Measurements from ENCODE around the gene TENM3. TPM values are rescaled to one million over a fixed set of nuclear protein-coding genes. Genes with fewer than 3 reads are reported as not detected.

Gene TENM3
- total and polyA plus RNA-seq, 2 donors (not counting 3 experiments of a cell fraction or from before 2014, with no cell fraction given): 3.2 to 6.2 TPM

- dilution Hi-C loops (cut with MboI; ENCODE audit: extremely low pct_ligation_motif_present, low sequenced_read_pairs) (no loop called here), intact Hi-C loops (cut with micrococcal nuclease) (no loop called here)
- H3K4me1 ChIP-seq (ENCODE audit: control insufficient read depth, extremely low read depth, insufficient read depth, low read length): no peaks in the 10 kb centered on the region
- FAIRE-seq (no peak), DNase-seq (ENCODE audit: low read depth, low spot score) (no peak)
- H3K9ac ChIP-seq (replicated peaks; ENCODE audit: extremely low read depth, insufficient read depth, low read length): no peak overlapping the region
- ChIA-PET POLR2A (no interaction called here), CTCF (no interaction called here)
- no peaks in the 10 kb centered on the region for H3K36me3 ChIP-seq (ENCODE audit: control insufficient read depth in 2 of 2, extremely low read depth in 1 of 2, insufficient read depth in 2 of 2, low read length in 2 of 2)
- no peak overlapping the region for H2AFZ ChIP-seq (ENCODE audit: low read depth, low read length)
- no peak overlapping the region for H3K27ac ChIP-seq (ENCODE audit: insufficient read depth, low read depth, low read length)
- no peaks in the 10 kb centered on the region for H3K79me2 ChIP-seq (ENCODE audit: control insufficient read depth, insufficient read depth, low read length)
- no peak overlapping the region for H3K4me3 ChIP-seq (replicated peaks in 1 of 3; ENCODE audit: insufficient read depth in 1 of 3, low read depth in 1 of 3, low read length in 3 of 3)
- H3K9me3 ChIP-seq (replicated peaks; ENCODE audit: control insufficient read depth, insufficient read depth, low read length): no peaks in the 10 kb centered on the region
- H3K4me2 ChIP-seq (ENCODE audit: insufficient read depth, low read length): no peak overlapping the region
- H3K9me1 ChIP-seq (replicated peaks; ENCODE audit: control insufficient read depth, extremely low read depth, insufficient read depth, low read length): no peaks in the 10 kb centered on the region
- no peak for TF ChIP-seq FOS (IDR thresholded peaks at IDR 0.05; ENCODE audit: borderline replicate concordance, insufficient read depth, low read length)
- TF ChIP-seq MYC (IDR thresholded peaks at IDR 0.05; ENCODE audit: low read depth, low read length): no peak
- no peak for TF ChIP-seq EZH2 (IDR thresholded peaks at IDR 0.05; ENCODE audit: borderline replicate concordance, low read depth, low read length, severe bottlenecking)
- TF ChIP-seq POLR2A (IDR thresholded peaks at IDR 0.05; ENCODE audit: low read depth, low read length): no peak
- TF ChIP-seq JUN (IDR thresholded peaks at IDR 0.05; ENCODE audit: borderline replicate concordance, insufficient read depth, insufficient read length, low read depth): no peak
- no peak for TF ChIP-seq CTCF (IDR thresholded peaks at IDR 0.05; ENCODE audit: extremely low read depth in 1 of 2, insufficient read depth in 1 of 2, low read depth in 1 of 2, low read length in 2 of 2)
- no peak for TF ChIP-seq POLR2AphosphoS5 (IDR thresholded peaks at IDR 0.05; ENCODE audit: insufficient read depth, low read depth, low read length)
- TF ChIP-seq MAX (IDR thresholded peaks at IDR 0.05; ENCODE audit: insufficient read depth, insufficient read length): no peak
- no peak for TF ChIP-seq GATA2 (IDR thresholded peaks at IDR 0.05; ENCODE audit: insufficient read depth, insufficient read length, low read depth, low read length)
- no peaks in the 10 kb centered on the region for H3K27me3 ChIP-seq (ENCODE audit: control insufficient read depth in 2 of 2, insufficient read depth in 2 of 2, low read length in 2 of 2)
- H4K20me1 ChIP-seq (replicated peaks; ENCODE audit: control insufficient read depth, extremely low read depth, insufficient read depth, low read length): no peaks in the 10 kb centered on the region
- no TSS peak for BruUV-seq (replicated peaks)
Measured at GRCh38 chr4:182369211-182369610, 126.0 kb downstream of the TENM3 start.
